GM13976 (cell line): ENCODE data around the gene CADM2.

Experiments used
- DNase-seq: peaks from one replicate; pipeline ENCODE4 v3.0.0; 2012; ENCODE audit warnings: low spot score
- in situ Hi-C: fragments of 300-500 bp; cut with MboI; formaldehyde crosslinking; loops from one replicate; pipeline ENCODE4 v1.12.0; 2022; ENCODE audit warnings: low sequenced_read_pairs, mixed read lengths, inconsistent platforms; ENCODE audit not compliant: unreplicated experiment
- TF ChIP-seq, protein P1 (sequence below): IDR thresholded peaks from 2 replicates; pipeline ENCODE4 v1.5.1; 2012; ENCODE audit warnings: borderline replicate concordance, mild to moderate bottlenecking; ENCODE audit not compliant: insufficient read depth; ENCODE audit errors: extremely low read depth, missing control alignments, control extremely low read depth

The CADM2 gene

GRCh38 chr3:86087160-86087871 lies 1128.5 kb downstream of the CADM2 start:
- in situ Hi-C loops = no loop called here
- DNase-seq = no peak
- TF ChIP-seq, protein P1, sequence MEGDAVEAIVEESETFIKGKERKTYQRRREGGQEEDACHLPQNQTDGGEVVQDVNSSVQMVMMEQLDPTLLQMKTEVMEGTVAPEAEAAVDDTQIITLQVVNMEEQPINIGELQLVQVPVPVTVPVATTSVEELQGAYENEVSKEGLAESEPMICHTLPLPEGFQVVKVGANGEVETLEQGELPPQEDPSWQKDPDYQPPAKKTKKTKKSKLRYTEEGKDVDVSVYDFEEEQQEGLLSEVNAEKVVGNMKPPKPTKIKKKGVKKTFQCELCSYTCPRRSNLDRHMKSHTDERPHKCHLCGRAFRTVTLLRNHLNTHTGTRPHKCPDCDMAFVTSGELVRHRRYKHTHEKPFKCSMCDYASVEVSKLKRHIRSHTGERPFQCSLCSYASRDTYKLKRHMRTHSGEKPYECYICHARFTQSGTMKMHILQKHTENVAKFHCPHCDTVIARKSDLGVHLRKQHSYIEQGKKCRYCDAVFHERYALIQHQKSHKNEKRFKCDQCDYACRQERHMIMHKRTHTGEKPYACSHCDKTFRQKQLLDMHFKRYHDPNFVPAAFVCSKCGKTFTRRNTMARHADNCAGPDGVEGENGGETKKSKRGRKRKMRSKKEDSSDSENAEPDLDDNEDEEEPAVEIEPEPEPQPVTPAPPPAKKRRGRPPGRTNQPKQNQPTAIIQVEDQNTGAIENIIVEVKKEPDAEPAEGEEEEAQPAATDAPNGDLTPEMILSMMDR = no peak

- no peak for DNase-seq
- TF ChIP-seq, protein P1 = no peak
- in situ Hi-C loops = no loop called here
These were observed 1145.4 kb downstream of the CADM2 start for GRCh38 chr3:86104154-86104553.

- in situ Hi-C loops = no loop called here
- no peak for DNase-seq
- TF ChIP-seq, protein P1 = no peak
These were observed 1150.6 kb downstream of the CADM2 start for GRCh38 chr3:86109434-86109833.
